ENCODE data around the gene TSLP. TPM values are rescaled to one million over a fixed set of nuclear protein-coding genes. Genes with fewer than 3 reads are reported as not detected.
A peak's percentile ranks its signal among the peaks of the same experiment; 100 is the strongest.

TSLP gene
- total RNA-seq (2014; rRNA removed; shearing (Covaris generic)) = not detected in 2 replicates
- 0.32 and 0.48 TPM in 2 replicates for polyA plus RNA-seq (2015; cell fraction: cytosol; rRNA removed)
- 0.14 and 0.17 TPM in 2 replicates for polyA plus RNA-seq (2015; cell fraction: nucleus; rRNA removed)

- no peak for DNase-seq (ENCODE audit: low read depth)
Observed at GRCh38 chr5:111071413-111071812, at the start of gene TSLP. Gene TSLP, plus strand, starts transcription at chr5:111071713. Its CDS starts 178 bp downstream, at chr5:111071891.

DNA sequence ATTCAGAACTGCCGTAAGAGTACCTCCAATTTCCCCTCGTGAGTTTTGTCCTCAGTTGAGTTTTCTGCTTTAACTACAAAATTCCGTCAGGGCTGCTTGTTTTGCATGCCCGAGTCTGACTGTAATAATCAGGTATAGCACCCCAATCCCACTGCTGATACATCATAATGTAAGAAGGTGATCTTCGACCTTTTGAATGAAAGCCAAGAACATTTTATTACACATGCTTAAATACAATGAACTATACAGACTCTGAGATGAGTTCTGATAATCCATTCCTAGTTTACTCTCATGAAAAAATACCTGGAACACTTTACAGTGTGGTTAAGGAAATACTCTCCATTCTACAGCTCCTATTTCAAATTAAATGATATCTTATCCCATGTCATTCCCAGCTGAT is 49.2 kb upstream of the TSLP start:
- no peak for DNase-seq (ENCODE audit: low read depth)

DNA sequence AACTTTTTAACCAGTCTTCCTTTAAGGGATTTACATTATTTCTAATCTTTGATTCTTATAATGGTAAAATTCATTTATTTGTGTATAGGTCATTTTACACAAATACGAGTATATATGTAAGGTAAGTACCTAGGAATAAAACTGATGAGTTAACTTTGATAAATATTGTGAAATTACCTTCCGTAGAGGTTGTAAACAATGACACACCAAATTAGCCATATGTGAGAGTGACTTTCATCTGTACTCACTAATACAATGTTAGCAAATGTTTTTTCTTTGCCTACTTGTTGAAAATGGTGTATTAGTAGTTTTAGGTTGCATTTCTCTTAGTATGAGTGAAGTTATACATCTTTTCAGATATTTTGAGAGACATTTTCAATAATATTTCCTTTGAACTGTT is 42.6 kb upstream of the TSLP start:
- DNase-seq (ENCODE audit: low read depth) = no peak

DNA sequence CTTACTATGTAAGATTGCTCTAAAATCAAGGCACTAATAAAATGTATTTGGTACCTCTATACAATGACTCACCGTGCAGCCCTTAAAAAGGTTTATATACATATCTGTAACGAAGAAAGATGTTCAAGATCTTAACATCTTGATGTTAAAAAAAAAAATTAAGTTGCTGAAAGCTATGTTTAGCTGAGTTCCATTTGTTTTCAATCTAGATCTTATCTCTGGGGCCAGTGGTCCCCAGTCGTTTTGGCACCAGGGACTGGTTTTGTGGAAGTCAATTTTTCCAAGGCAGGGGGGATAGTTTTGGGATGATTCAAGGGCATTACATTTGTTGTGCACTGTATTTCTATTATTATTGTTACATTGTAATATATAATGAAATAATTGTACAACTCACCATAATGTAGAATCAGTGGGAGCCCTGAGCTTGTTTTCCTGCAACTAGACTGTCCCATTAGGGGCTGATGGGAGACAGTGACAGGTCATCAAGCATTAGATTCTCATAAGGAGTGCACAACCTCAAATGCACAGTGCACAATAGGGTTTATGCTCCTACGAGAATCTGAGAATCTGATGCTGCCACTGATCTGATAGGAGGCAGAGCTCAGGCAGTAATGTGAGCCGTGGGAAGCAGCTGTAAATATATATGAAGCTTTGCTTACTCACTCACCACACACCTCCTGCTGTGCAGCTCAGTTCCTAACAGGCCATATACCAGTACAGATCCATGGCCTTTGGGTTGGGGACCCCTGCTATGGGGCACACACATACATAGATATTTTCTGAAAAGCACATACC is 27.6 kb upstream of the TSLP start:
- DNase-seq (ENCODE audit: low read depth) = peak; percentile 84

- no peak for DNase-seq (ENCODE audit: low read depth)
Observed at GRCh38 chr5:111058064-111058463, 13.4 kb upstream of the TSLP start.

DNA sequence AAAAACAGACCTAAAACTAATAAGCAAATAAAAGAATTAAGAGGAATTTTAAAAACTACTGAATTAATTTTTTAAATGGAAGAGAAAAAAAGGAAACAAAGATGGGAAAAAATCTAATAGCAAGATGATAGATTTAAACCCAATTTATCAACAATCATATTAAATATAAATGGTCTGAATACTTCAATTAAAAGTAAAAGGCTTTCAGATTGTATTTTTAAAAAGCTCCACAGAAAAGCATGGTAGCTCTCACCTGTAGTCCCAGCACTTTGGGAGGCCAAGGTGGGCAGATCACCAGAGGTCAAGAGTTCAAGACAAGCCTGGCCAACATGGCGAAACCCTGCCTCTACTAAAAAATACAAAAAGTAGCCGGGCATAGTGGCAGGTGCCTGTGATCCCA is 11.3 kb upstream of the TSLP start:
- no peak for DNase-seq (ENCODE audit: low read depth)

DNA sequence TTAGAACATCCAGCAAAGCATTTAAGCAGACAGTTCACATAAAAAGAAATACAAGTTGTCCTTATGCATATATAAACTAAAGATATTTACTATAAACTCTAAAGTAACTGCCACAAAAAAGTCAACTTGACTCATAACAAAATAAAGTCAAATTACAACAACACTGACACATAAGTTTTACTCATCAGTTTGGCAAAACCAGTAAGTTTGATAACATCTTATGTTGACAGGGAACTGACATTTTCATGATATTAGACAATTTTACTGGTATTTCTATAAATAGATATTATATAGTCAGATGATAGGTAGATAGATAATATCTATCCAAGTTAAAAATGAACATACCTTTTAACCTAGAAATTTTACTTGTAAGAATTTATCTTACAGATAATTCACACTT is 9.9 kb upstream of the TSLP start:
- DNase-seq (ENCODE audit: low read depth) = no peak

- DNase-seq (ENCODE audit: low read depth) = peak; percentile 18
Observed at GRCh38 chr5:111063709-111064322, 7.7 kb upstream of the TSLP start.

DNA sequence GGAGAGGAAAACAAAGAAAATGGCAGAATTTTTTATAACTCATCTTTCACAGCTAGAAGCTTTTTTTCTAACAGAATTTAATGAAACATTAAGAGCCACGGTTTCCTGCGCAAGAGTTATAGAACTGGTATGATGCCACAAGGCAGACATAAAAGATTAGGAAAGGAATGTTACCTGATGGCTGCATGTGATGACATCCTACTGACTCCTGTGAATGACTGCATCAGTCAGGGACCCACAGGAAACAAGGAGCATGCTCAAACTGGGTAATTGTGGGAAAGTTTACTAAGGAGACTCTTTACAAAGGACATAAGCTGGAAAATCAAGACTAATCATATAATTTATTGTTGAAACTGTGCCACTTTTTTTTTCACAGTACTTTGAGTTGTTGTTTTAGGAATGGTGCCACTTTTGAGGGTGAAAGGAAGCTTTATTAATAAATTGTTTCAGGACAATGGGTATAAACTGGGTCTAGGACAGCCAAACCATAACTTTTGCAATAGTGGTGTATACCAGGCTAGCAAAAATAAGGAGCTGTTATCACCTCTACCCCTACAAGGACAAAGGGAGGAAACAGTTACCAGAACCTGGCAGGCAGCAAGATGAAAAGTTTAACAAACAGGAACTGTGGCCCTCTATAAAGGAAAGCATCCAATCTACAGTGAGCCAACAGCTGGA is 5.1 kb upstream of the TSLP start:
- no peak for DNase-seq (ENCODE audit: low read depth)

- no peak for DNase-seq (ENCODE audit: low read depth)
Observed at GRCh38 chr5:111068213-111068612, 3.3 kb upstream of the TSLP start.

- peak; percentile 5 for DNase-seq (ENCODE audit: low read depth)
Observed at GRCh38 chr5:111069839-111070238, 1.7 kb upstream of the TSLP start.

- DNase-seq (ENCODE audit: low read depth) = no peak
Observed at GRCh38 chr5:111070272-111071134, 1.0 kb upstream of the TSLP start.

DNA sequence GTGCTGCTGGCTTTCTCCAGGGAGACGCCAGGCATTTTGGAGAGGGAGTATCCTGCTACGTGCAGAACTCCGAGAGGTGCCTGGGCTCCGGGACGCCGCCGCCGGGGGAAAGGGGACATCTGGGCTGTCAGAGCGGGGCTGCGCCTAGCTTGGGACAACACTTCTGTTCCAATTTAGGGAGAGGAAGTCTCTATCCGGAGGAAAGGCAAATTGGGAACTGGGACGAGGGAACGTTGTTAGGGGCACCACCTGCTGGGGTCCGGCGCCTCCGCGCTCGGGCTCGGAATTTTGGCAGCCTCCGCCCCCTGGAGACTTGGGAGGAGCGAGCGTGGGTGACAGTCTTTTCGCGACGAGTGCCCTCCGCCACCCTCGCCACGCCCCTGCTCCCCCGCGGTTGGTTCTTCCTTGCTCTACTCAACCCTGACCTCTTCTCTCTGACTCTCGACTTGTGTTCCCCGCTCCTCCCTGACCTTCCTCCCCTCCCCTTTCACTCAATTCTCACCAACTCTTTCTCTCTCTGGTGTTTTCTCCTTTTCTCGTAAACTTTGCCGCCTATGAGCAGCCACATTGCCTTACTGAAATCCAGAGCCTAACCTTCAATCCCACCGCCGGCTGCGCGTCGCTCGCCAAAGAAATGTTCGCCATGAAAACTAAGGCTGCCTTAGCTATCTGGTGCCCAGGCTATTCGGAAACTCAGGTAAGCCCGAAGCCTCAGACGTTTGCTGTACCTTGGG is 1.6 kb downstream of the TSLP start:
- peak; percentile 17 for DNase-seq (ENCODE audit: low read depth)

GRCh38 chr5:111074244-111074643 is 2.7 kb downstream of the TSLP start:
- DNase-seq (ENCODE audit: low read depth) = no peak

DNA sequence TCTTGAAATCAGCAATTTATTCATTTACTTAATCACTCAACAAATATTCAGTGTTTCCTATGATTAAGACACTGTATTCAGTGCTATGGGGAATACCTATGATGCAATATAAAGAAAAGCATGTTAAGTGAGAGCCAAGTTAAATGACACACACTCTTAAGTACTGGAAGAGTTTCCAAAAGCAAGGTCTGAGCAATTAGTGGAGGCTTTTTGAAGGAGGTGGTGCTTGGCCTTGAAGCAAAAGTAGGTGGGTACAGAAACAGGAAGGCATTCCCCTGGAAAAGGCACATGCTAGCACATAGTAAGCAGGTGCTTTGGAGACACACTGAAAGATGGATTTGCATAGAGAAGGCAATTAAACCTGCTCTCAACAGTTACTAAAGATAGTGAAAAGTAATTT is 4.0 kb downstream of the TSLP start:
- peak; percentile 79 for DNase-seq (ENCODE audit: low read depth)

DNA sequence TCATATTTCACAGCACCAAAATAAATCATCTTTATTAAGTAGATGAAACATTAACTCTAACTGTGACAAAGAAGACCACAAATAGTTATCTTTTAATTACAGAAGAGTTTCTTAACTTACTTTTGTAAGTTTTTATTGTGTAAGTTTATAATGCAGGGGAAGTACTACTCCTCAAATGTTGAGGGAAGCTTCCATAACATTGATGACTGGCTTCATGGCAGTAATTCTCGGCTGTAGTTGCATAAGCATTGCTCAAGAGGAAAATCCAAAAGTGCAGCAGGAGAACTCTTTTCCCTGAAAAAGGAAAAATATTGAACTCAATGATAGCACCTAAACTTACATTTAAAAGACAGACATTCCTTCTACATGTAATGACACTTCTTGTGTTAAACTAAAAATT is 4.6 kb downstream of the TSLP start:
- DNase-seq (ENCODE audit: low read depth) = no peak

- DNase-seq (ENCODE audit: low read depth) = no peak
Observed at GRCh38 chr5:111077678-111078077, 6.2 kb downstream of the TSLP start.

- DNase-seq (ENCODE audit: low read depth) = peak; percentile 18
Observed at GRCh38 chr5:111079846-111080245, 8.3 kb downstream of the TSLP start.

DNA sequence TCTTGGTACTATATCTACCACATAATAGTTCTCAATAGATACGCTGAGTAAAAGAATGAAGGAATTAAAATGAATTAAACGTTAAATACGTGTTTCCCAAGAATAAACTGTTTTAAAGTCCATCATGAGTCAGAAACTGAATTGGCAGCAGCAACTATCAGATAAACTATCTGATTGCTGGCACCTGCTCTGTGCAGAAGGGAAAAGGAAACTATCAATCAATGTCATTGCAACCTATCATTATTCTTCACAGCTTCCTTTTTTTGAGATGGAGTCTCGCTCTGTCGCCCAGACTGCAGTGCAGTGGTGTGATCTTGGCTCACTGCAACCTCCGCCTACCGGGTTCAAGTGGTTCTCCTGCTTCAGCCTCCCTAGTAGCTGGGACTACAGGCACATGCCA is 11.8 kb downstream of the TSLP start:
- no peak for DNase-seq (ENCODE audit: low read depth)

GRCh38 chr5:111092062-111092853 is 20.7 kb downstream of the TSLP start, which contains the start of gene WDR36:
Gene WDR36, plus strand, starts transcription at chr5:111092348. Its CDS starts 109 bp downstream, at chr5:111092457.
- DNase-seq (ENCODE audit: low read depth) = peak; percentile 91

Data from HT1080 (cell line).